ENCODE results near the gene LILRB1. TPM values are rescaled to one million over a fixed set of nuclear protein-coding genes. Genes with fewer than 3 reads are reported as not detected.

LILRB1 gene
- polyA plus RNA-seq, 3 donors, result 27.2 to 317 (median 60.6) TPM

- DNase-seq, result peak; percentile 33 to 57 (median 49)
- peak overlapping the region in 6 of 7 donors; percentile 6 to 97 (median 93) for H3K27ac Mint-ChIP-seq
- H3K9me3 Mint-ChIP-seq, result peaks cover 0 to 3% (median 0%) of the 10 kb centered on the region in 7 donors
- H3K4me3 Mint-ChIP-seq, result no peak overlapping the region
- no peak overlapping the region for H3K9ac ChIP-seq (ENCODE audit: insufficient read depth, low read length, poor library complexity, severe bottlenecking)
- H3K27me3 Mint-ChIP-seq (ENCODE audit: low read depth in 3 of 3), result peaks cover 2 to 4% (median 2%) of the 10 kb centered on the region in 3 donors
- WGBS (ENCODE audit: insufficient coverage), result no CpG with 5 or more reads among the region's 6 CpGs
- no peak overlapping the region for H3K4me3 ChIP-seq (replicated peaks in 1 of 3; ENCODE audit: low read depth in 2 of 3, low read length in 3 of 3)
- peaks cover 2 to 3% of the 10 kb centered on the region in 2 donors for H3K36me3 ChIP-seq (replicated peaks in 1 of 2; ENCODE audit: control insufficient read depth in 1 of 2, insufficient read depth in 2 of 2, low read length in 2 of 2)
- H4K20me1 ChIP-seq (ENCODE audit: insufficient read depth, low read length), result no peaks in the 10 kb centered on the region
- peaks cover 15 to 16% of the 10 kb centered on the region in 2 donors for H3K36me3 Mint-ChIP-seq
- H2AFZ ChIP-seq (ENCODE audit: insufficient read depth, low read depth, low read length, poor library complexity, severe bottlenecking), result no peak overlapping the region
- peaks cover 54 to 62% of the 10 kb centered on the region in 2 donors for H3K4me1 ChIP-seq (ENCODE audit: control insufficient read depth in 1 of 2, insufficient read depth in 2 of 2, low read length in 2 of 2)
- H3K9me3 ChIP-seq (replicated peaks in 1 of 2; ENCODE audit: control insufficient read depth in 1 of 2, insufficient read depth in 1 of 2, low read length in 2 of 2), result no peaks in the 10 kb centered on the region
- no peak for TF ChIP-seq CTCF (IDR thresholded peaks at IDR 0.05)
- H3K27me3 ChIP-seq (ENCODE audit: control insufficient read depth in 2 of 2, insufficient read depth in 2 of 2, low read length in 2 of 2), result no peaks in the 10 kb centered on the region
- H3K4me1 Mint-ChIP-seq, result peaks cover 67% of the 10 kb centered on the region
- peak overlapping the region in 1 of 2 donors; percentile 37 for H3K27ac ChIP-seq (ENCODE audit: low read depth in 1 of 2, low read length in 2 of 2)
- H3K79me2 ChIP-seq (ENCODE audit: insufficient read depth, low read length), result peaks cover 16% of the 10 kb centered on the region
- H3K4me2 ChIP-seq (replicated peaks; ENCODE audit: extremely low read depth, low read length, poor library complexity, severe bottlenecking), result no peak overlapping the region
- intact Hi-C loops (cut with micrococcal nuclease), result no loop called here
Observed at GRCh38 chr19:54659300-54659699, 29.0 kb downstream of the LILRB1 start.

- Mint-ChIP-seq H3K27ac (peak overlapping the region; percentile 78 to 97 (median 94)), H3K36me3 (peaks cover 23 to 26% of the 10 kb centered on the region in 2 donors), H3K4me1 (peaks cover 64% of the 10 kb centered on the region), H3K4me3 (peak overlapping the region; percentile 67 to 84), H3K27me3 (ENCODE audit: low read depth in 3 of 3) (peaks cover 0 to 3% (median 0%) of the 10 kb centered on the region in 3 donors), H3K9me3 (peaks cover 0 to 3% (median 0%) of the 10 kb centered on the region in 7 donors)
- peaks cover 26% of the 10 kb centered on the region for H3K79me2 ChIP-seq (ENCODE audit: insufficient read depth, low read length)
- H3K4me3 ChIP-seq (replicated peaks in 1 of 3; ENCODE audit: low read depth in 2 of 3, low read length in 3 of 3), result peak overlapping the region in 1 of 3 experiments; percentile 49
- whole genome bisulfite sequencing (ENCODE audit: insufficient coverage), result 40% methylated on average over 2 of the region's 5 CpGs
- no peaks in the 10 kb centered on the region for H4K20me1 ChIP-seq (ENCODE audit: insufficient read depth, low read length)
- H2AFZ ChIP-seq (ENCODE audit: insufficient read depth, low read depth, low read length, poor library complexity, severe bottlenecking), result no peak overlapping the region
- peak; percentile 60 to 82 (median 70) for DNase-seq
- peak overlapping the region; percentile 58 for H3K4me2 ChIP-seq (replicated peaks; ENCODE audit: extremely low read depth, low read length, poor library complexity, severe bottlenecking)
- H3K9me3 ChIP-seq (replicated peaks in 1 of 2; ENCODE audit: control insufficient read depth in 1 of 2, insufficient read depth in 1 of 2, low read length in 2 of 2), result no peaks in the 10 kb centered on the region
- peak overlapping the region; percentile 55 to 81 for H3K27ac ChIP-seq (ENCODE audit: low read depth in 1 of 2, low read length in 2 of 2)
- H3K27me3 ChIP-seq (ENCODE audit: control insufficient read depth in 2 of 2, insufficient read depth in 2 of 2, low read length in 2 of 2), result no peaks in the 10 kb centered on the region
- H3K4me1 ChIP-seq (ENCODE audit: control insufficient read depth in 1 of 2, insufficient read depth in 2 of 2, low read length in 2 of 2), result peaks cover 58 to 62% of the 10 kb centered on the region in 2 donors
- no peak for TF ChIP-seq CTCF (IDR thresholded peaks at IDR 0.05)
- peaks cover 12 to 13% of the 10 kb centered on the region in 2 donors for H3K36me3 ChIP-seq (replicated peaks in 1 of 2; ENCODE audit: control insufficient read depth in 1 of 2, insufficient read depth in 2 of 2, low read length in 2 of 2)
- peak overlapping the region; percentile 10 for H3K9ac ChIP-seq (ENCODE audit: insufficient read depth, low read length, poor library complexity, severe bottlenecking)
- intact Hi-C loops (cut with micrococcal nuclease), result loop anchor here in 1 of 2 donors (5.0 kb wide), 1 partner anchor 242 kb away; no protein-coding TSS in a partner anchor
Observed at GRCh38 chr19:54660306-54660705, 30.0 kb downstream of the LILRB1 start.

All from CD14-positive monocyte (primary cell).